GM12878 (cell line): ENCODE data around the gene ZNF469. TPM values are rescaled to one million over a fixed set of nuclear protein-coding genes. Genes with fewer than 3 reads are reported as not detected.

ENCODE experiments used
- BHLHE40 ChIP-seq, 2 experiments: fragments of 450-650 bp in 1 of 2; IDR thresholded peaks; 2 replicates each; pipeline ENCODE4 v1.6.1; 2011 to 2017; ENCODE audit warnings: low read depth in 2 of 2, borderline replicate concordance in 1 of 2, improper control_type of control experiment in 1 of 2, low read length in 1 of 2, mild to moderate bottlenecking in 1 of 2
- BMI1 ChIP-seq: fragments of 450-650 bp; IDR thresholded peaks from 2 replicates; pipeline ENCODE4 v1.6.1; 2016; ENCODE audit warnings: mild to moderate bottlenecking, moderate library complexity, borderline replicate concordance
- EED ChIP-seq: sonication (generic); IDR thresholded peaks from 2 replicates; pipeline ENCODE4 v1.6.1; 2016; ENCODE audit warnings: antibody characterized with exemption, low read depth
- ETV6 ChIP-seq, 2 experiments: fragments of 450-650 bp in 1 of 2; IDR thresholded peaks in 1 of 2; conservative IDR thresholded peaks in 1 of 2; 2 replicates each; pipeline ENCODE4 v1.6.1; 2014; ENCODE audit warnings: antibody characterized with exemption in 1 of 2, borderline replicate concordance in 1 of 2, low read depth in 1 of 2, mild to moderate bottlenecking in 1 of 2, moderate library complexity in 1 of 2
- RAD21 ChIP-seq: IDR thresholded peaks from 2 replicates; pipeline ENCODE4 v1.6.1; 2011; ENCODE audit warnings: mild to moderate bottlenecking, low read depth, low read length, moderate library complexity; ENCODE audit not compliant: insufficient read depth
- STAT3 ChIP-seq: IDR thresholded peaks from 2 replicates; pipeline ENCODE4 v1.6.1; 2011; ENCODE audit warnings: low read depth, low read length, improper control_type of control experiment
- polyA plus RNA-seq, 11 experiments: library from polyadenylated mRNA; depleted of rRNA in 4 of 11; unstranded in 6 of 11; stranded (reverse) in 5 of 11; fragments of >200 nt; fragmentation: Nextera tagmentation in 4 of 11; fragmentation: Illumina TruSeq in 1 of 11; extraction: Ambion mirVana in 4 of 11; extraction: Trizol in 1 of 11; gene quantifications; 1 replicate in 1 of 11; 2 replicates in 10 of 11; pipeline versions ENCODE4 v1.2.1 to v1.2.3, GENCODE V29; 2011 to 2016; ENCODE audit warnings: inconsistent platforms in 2 of 11, missing spikeins in 2 of 11, low read depth in 1 of 11
- total RNA-seq, 4 experiments: library from RNA; depleted of rRNA in 3 of 4; stranded (reverse); fragments of >200 nt in 3 of 4; fragmentation: Illumina TruSeq in 1 of 4; extraction: Trizol in 1 of 4; gene quantifications; 2 replicates each; pipeline versions ENCODE4 v1.2.1 to v1.2.3, GENCODE V29; 2013 to 2021
- TF ChIP-seq, protein P1 (sequence below): fragments of 450-650 bp; IDR thresholded peaks from 2 replicates; pipeline ENCODE4 v1.6.1; 2017; ENCODE audit warnings: antibody characterized with exemption, mild to moderate bottlenecking, moderate library complexity

Gene ZNF469
- total and polyA plus RNA-seq, 10 of the 15 experiments (the other 5 are each of a cell fraction or from before 2014, with no cell fraction given): 0.01 to 0.21 (median 0.04) TPM; not detected in 3

DNA sequence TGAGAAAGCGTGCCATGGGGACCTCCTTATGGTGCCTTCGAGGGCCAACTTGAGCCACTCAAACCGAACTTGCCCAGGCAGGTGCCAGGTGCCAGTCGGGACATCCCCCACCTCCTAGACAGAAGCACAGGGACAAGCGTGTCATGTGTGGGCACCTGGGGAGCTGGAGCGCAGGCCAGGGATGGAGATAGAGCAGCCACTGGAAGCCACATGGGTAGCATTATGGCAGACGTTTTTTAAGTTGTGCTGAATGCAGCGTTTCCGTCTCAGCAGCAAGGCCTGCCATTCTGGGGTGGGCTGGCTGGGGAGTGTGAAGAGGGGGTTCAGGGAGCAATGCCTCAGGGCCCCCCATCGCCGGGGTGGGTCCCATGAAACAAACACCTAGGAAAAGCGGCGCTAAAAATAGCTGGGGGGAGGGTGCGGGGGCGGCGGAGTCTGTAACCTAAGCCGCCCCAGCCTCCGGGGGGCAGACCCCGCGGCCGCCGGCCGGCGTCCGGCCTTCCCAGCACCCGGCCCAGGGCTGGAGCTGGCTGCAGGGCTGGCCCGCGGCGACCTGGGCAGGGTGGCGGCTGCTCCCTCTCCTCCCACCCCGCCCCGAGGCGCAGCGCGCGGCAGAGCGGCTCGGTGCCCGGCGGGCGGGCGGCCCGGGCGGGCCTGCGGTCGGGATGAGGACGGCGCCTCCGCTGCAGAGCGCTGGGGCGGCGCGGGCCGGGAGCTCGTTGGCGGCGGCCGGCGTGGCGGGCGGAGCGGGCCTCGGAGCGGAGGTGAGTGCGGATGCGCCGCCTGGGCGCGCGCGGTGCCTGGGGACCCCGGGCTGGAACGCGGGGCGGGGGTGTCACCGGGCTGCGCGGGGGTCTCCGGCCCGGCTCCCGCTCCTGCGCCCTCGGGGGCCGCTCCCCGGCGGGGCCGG lies at the start of gene ZNF469 (continued):
- TF ChIP-seq, protein P1, sequence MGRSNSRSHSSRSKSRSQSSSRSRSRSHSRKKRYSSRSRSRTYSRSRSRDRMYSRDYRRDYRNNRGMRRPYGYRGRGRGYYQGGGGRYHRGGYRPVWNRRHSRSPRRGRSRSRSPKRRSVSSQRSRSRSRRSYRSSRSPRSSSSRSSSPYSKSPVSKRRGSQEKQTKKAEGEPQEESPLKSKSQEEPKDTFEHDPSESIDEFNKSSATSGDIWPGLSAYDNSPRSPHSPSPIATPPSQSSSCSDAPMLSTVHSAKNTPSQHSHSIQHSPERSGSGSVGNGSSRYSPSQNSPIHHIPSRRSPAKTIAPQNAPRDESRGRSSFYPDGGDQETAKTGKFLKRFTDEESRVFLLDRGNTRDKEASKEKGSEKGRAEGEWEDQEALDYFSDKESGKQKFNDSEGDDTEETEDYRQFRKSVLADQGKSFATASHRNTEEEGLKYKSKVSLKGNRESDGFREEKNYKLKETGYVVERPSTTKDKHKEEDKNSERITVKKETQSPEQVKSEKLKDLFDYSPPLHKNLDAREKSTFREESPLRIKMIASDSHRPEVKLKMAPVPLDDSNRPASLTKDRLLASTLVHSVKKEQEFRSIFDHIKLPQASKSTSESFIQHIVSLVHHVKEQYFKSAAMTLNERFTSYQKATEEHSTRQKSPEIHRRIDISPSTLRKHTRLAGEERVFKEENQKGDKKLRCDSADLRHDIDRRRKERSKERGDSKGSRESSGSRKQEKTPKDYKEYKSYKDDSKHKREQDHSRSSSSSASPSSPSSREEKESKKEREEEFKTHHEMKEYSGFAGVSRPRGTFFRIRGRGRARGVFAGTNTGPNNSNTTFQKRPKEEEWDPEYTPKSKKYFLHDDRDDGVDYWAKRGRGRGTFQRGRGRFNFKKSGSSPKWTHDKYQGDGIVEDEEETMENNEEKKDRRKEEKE: no peak
- no peak for TF ChIP-seq ETV6 (conservative IDR thresholded peaks at IDR 0.05 in 1 of 2, IDR thresholded peaks at IDR 0.05 in 1 of 2; ENCODE audit: borderline replicate concordance in 1 of 2, low read depth in 1 of 2)
- no peak for TF ChIP-seq STAT3
- no peak for TF ChIP-seq EED
- TF ChIP-seq RAD21: no peak
- no peak for TF ChIP-seq BMI1
- no peak for TF ChIP-seq BHLHE40 (IDR thresholded peaks at IDR 0.05; ENCODE audit: borderline replicate concordance in 1 of 2, low read depth in 2 of 2, low read length in 1 of 2)
